IMR-90 (cell line): ENCODE data around the gene HOXD10. TPM values are rescaled to one million over a fixed set of nuclear protein-coding genes. Genes with fewer than 3 reads are reported as not detected.

ENCODE experiments used
- ATAC-seq: fragments of 200-7000 bp; cut with Tn5 transposase; 2 replicates; pipeline ENCODE4 v1.9.1; 2020; ENCODE audit warnings: low read depth, mild to moderate bottlenecking, moderate library complexity
- BruUV-seq: library from RNA; stranded (reverse); fragments of 400-500 nt; replicated peaks from 2 replicates; lab custom pipeline; 2021; lab: Mats Ljungman, UMichigan
- CTCF ChIA-PET: fragments of 300-600 bp; formaldehyde crosslinking; extraction: SDS; loops from one replicate; lab custom pipeline; 2021; ENCODE audit warnings: antibody characterized with exemption; lab: Yijun Ruan, JAX
- POLR2A ChIA-PET: fragments of 300-600 bp; sonication (Branson Sonifier 250); formaldehyde crosslinking; loops from one replicate; lab custom pipeline; 2022; ENCODE audit warnings: antibody characterized with exemption; ENCODE audit not compliant: unreplicated experiment; lab: Charles Lee
- DNase-seq: peaks from one replicate; pipeline ENCODE4 v3.0.0; 2013
- H2AFZ ChIP-seq: replicated peaks from 2 replicates; pipeline ENCODE3; 2013; ENCODE audit warnings: low read length, mild to moderate bottlenecking; ENCODE audit not compliant: poor library complexity
- H2AK5ac ChIP-seq: 2 replicates; pipeline ENCODE4 v1.6.1; 2013; ENCODE audit warnings: low read depth, low read length, inconsistent platforms
- H2AK9ac ChIP-seq: replicated peaks from 2 replicates; pipeline ENCODE3; 2013; ENCODE audit warnings: mild to moderate bottlenecking, low read depth, low read length, moderate library complexity; ENCODE audit not compliant: poor library complexity
- H2BK120ac ChIP-seq: 2 replicates; pipeline ENCODE4 v1.6.1; 2013; ENCODE audit warnings: low read depth, low read length, inconsistent platforms
- H2BK15ac ChIP-seq: 3 replicates; pipeline ENCODE4 v1.6.1; 2013; ENCODE audit warnings: low read depth, low read length, inconsistent platforms
- H2BK20ac ChIP-seq: 2 replicates; pipeline ENCODE4 v1.6.1; 2013; ENCODE audit warnings: low read depth, mild to moderate bottlenecking, inconsistent platforms, low read length, moderate library complexity
- H2BK5ac ChIP-seq: 2 replicates; pipeline ENCODE4 v1.6.1; 2013; ENCODE audit warnings: mild to moderate bottlenecking, low read depth, low read length, inconsistent platforms; ENCODE audit not compliant: poor library complexity, severe bottlenecking
- H3K14ac ChIP-seq: replicated peaks from 2 replicates; pipeline ENCODE4 v1.6.1; 2013; ENCODE audit warnings: low read depth, low read length, inconsistent platforms
- H3K18ac ChIP-seq: 2 replicates; pipeline ENCODE4 v1.6.1; 2013; ENCODE audit warnings: low read depth, low read length, control low read depth
- H3K23ac ChIP-seq: 2 replicates; pipeline ENCODE4 v1.6.1; 2013; ENCODE audit warnings: low read depth, low read length, inconsistent platforms
- H3K27ac ChIP-seq: 2 replicates; pipeline ENCODE4 v1.5.1; 2013; ENCODE audit warnings: mild to moderate bottlenecking, control low read depth, low read length; ENCODE audit not compliant: insufficient read depth
- H3K27me3 ChIP-seq: 2 replicates; pipeline ENCODE4 v1.6.1; 2013; ENCODE audit warnings: low read length; ENCODE audit not compliant: control insufficient read depth, insufficient read depth
- H3K36me3 ChIP-seq: 2 replicates; pipeline ENCODE4 v1.6.1; 2013; ENCODE audit warnings: low read length, mixed read lengths; ENCODE audit not compliant: control insufficient read depth, insufficient read depth
- H3K4ac ChIP-seq: 2 replicates; pipeline ENCODE4 v1.6.1; 2013; ENCODE audit warnings: low read depth, low read length, inconsistent platforms
- H3K4me1 ChIP-seq: 2 replicates; pipeline ENCODE4 v1.6.1; 2013; ENCODE audit warnings: low read length, mixed read lengths; ENCODE audit not compliant: control insufficient read depth, insufficient read depth
- H3K4me2 ChIP-seq: 2 replicates; pipeline ENCODE4 v1.6.1; 2013; ENCODE audit warnings: low read depth, mild to moderate bottlenecking, control low read depth, low read length, moderate library complexity
- H3K4me3 ChIP-seq: 2 replicates; pipeline ENCODE4 v1.5.1; 2013; ENCODE audit warnings: low read depth, mild to moderate bottlenecking, control low read depth, low read length, moderate library complexity; ENCODE audit not compliant: insufficient read depth
- H3K56ac ChIP-seq: 2 replicates; pipeline ENCODE4 v1.6.1; 2013; ENCODE audit warnings: low read length, inconsistent platforms; ENCODE audit not compliant: insufficient read depth; ENCODE audit errors: extremely low read depth
- H3K79me1 ChIP-seq, 2 experiments: 2 replicates each; pipeline ENCODE4 v1.6.1; 2013; ENCODE audit warnings: low read length in 2 of 2, inconsistent platforms in 1 of 2, low read depth in 1 of 2
- H3K9ac ChIP-seq: 2 replicates; pipeline ENCODE4 v1.6.1; 2013; ENCODE audit warnings: low read depth, low read length, control low read depth
- H3K9me1 ChIP-seq: 2 replicates; pipeline ENCODE4 v1.6.1; 2013; ENCODE audit warnings: low read length, inconsistent platforms; ENCODE audit not compliant: insufficient read depth
- H3K9me3 ChIP-seq: 2 replicates; pipeline ENCODE4 v1.6.1; 2013; ENCODE audit warnings: low read length; ENCODE audit not compliant: control insufficient read depth, insufficient read depth
- H4K20me1 ChIP-seq: 2 replicates; pipeline ENCODE4 v1.6.1; 2013; ENCODE audit warnings: low read length, inconsistent platforms; ENCODE audit not compliant: insufficient read depth
- H4K5ac ChIP-seq: 2 replicates; pipeline ENCODE4 v1.6.1; 2013; ENCODE audit warnings: mild to moderate bottlenecking, low read depth, low read length, control low read depth
- H4K8ac ChIP-seq, 2 experiments: 2 replicates each; pipeline ENCODE4 v1.6.1; 2013; ENCODE audit warnings: low read depth in 2 of 2, low read length in 2 of 2, control low read depth in 1 of 2, inconsistent platforms in 1 of 2
- H4K91ac ChIP-seq: 2 replicates; pipeline ENCODE4 v1.6.1; 2013; ENCODE audit warnings: low read depth, low read length, inconsistent platforms; ENCODE audit not compliant: insufficient read depth
- BHLHE40 ChIP-seq: fragments of 150-350 bp; IDR thresholded peaks from 2 replicates; pipeline ENCODE4 v1.6.1; 2016; ENCODE audit warnings: mild to moderate bottlenecking, low read depth, low read length
- CEBPB ChIP-seq: IDR thresholded peaks from 2 replicates; pipeline ENCODE4 v1.6.1; 2012; ENCODE audit warnings: low read depth, low read length, improper control_type of control experiment
- CHD1 ChIP-seq: IDR thresholded peaks from 2 replicates; pipeline ENCODE4 v1.6.1; 2012; ENCODE audit warnings: low read depth, low read length, improper control_type of control experiment
- CTCF ChIP-seq: conservative IDR thresholded peaks from 2 replicates; pipeline ENCODE4 v1.5.1; 2012; ENCODE audit warnings: mild to moderate bottlenecking, low read depth, low read length, improper control_type of control experiment
- ELK1 ChIP-seq: fragments of 150-350 bp; IDR thresholded peaks from 2 replicates; pipeline ENCODE4 v1.6.1; 2016; ENCODE audit warnings: low read depth, mild to moderate bottlenecking, low read length, moderate library complexity, borderline replicate concordance
- FOS ChIP-seq: fragments of 150-350 bp; IDR thresholded peaks from 2 replicates; pipeline ENCODE4 v1.6.1; 2016; ENCODE audit warnings: low read depth, low read length
- MAFK ChIP-seq: IDR thresholded peaks from 2 replicates; pipeline ENCODE4 v1.6.1; 2012; ENCODE audit warnings: low read depth, low read length, improper control_type of control experiment
- MAZ ChIP-seq: IDR thresholded peaks from 2 replicates; pipeline ENCODE4 v1.6.1; 2012; ENCODE audit warnings: low read depth, mild to moderate bottlenecking, low read length, improper control_type of control experiment, moderate library complexity, borderline replicate concordance
- MXI1 ChIP-seq: IDR thresholded peaks from 2 replicates; pipeline ENCODE4 v1.6.1; 2012; ENCODE audit warnings: low read depth, mild to moderate bottlenecking, low read length, moderate library complexity, borderline replicate concordance
- NFE2L2 ChIP-seq: fragments of 150-350 bp; IDR thresholded peaks from 2 replicates; pipeline ENCODE4 v1.6.1; 2016; ENCODE audit warnings: low read depth, mild to moderate bottlenecking, low read length
- POLR2A ChIP-seq: IDR thresholded peaks from 2 replicates; pipeline ENCODE4 v1.6.1; 2012; ENCODE audit warnings: mild to moderate bottlenecking, low read depth, low read length
- RAD21 ChIP-seq: IDR thresholded peaks from 2 replicates; pipeline ENCODE4 v1.6.1; 2012; ENCODE audit warnings: low read length, improper control_type of control experiment
- RCOR1 ChIP-seq: IDR thresholded peaks from 2 replicates; pipeline ENCODE4 v1.6.1; 2012; ENCODE audit warnings: mild to moderate bottlenecking, low read length, improper control_type of control experiment; ENCODE audit not compliant: insufficient replicate concordance
- RFX5 ChIP-seq: IDR thresholded peaks from 2 replicates; pipeline ENCODE4 v1.8.0; 2012; ENCODE audit warnings: low read depth, mild to moderate bottlenecking, low read length, moderate library complexity
- SMC3 ChIP-seq: fragments of 150-350 bp; IDR thresholded peaks from 2 replicates; pipeline ENCODE4 v1.6.1; 2016; ENCODE audit warnings: low read depth, mild to moderate bottlenecking, antibody characterized with exemption, low read length, moderate library complexity
- USF2 ChIP-seq: fragments of 150-350 bp; IDR thresholded peaks from 2 replicates; pipeline ENCODE4 v1.6.1; 2017; ENCODE audit warnings: mild to moderate bottlenecking, antibody characterized with exemption, low read length, low read depth
- WGBS, 2 experiments: methylation state at CpG; one replicate each; pipeline versions ENCODE4 v1.1.5 to v1.1.7; 2013; ENCODE audit warnings: missing lambda C conversion rate in 2 of 2; ENCODE audit not compliant: insufficient read length in 1 of 2; ENCODE audit errors: extremely low coverage in 2 of 2; 5-methylcytosine and 5-hydroxymethylcytosine counted together
- dilution Hi-C: fragments of 300-500 bp; cut with HindIII; formaldehyde crosslinking; loops from one replicate; pipeline ENCODE4 v1.14.3; 2018; ENCODE audit warnings: low sequenced_read_pairs; ENCODE audit not compliant: unreplicated experiment
- in situ Hi-C: fragments of 300-500 bp; cut with MboI; formaldehyde crosslinking; loops from 3 replicates; pipeline ENCODE4 v1.14.3; 2019; ENCODE audit warnings: low sequenced_read_pairs, inconsistent platforms, mixed read lengths
- intact Hi-C: fragments of 100-400 bp; cut with micrococcal nuclease; formaldehyde crosslinking; loops from 2 replicates; pipeline ENCODE4 v1.10.0; 2022
- polyA plus RNA-seq, 3 experiments: library from polyadenylated mRNA; depleted of rRNA; stranded (reverse); fragments of >200 nt; gene quantifications; 2 replicates each; pipeline ENCODE4 v1.2.3, GENCODE V29; 2012; ENCODE audit warnings: low replicate concordance in 1 of 3
- total RNA-seq: library from RNA; depleted of rRNA; stranded (reverse); fragments of >200 nt; gene quantifications from 2 replicates; pipeline ENCODE4 v1.2.3, GENCODE V29; 2012

HOXD10 gene
- total and polyA plus RNA-seq, 2 of the 4 experiments (the other 2 are of a cell fraction) = not detected

GRCh38 chr2:176157499-176158185 lies 41.1 kb downstream of the HOXD10 start:
- DNase-seq = no peak
- TF ChIP-seq USF2 (no peak), CEBPB (no peak), MAZ (no peak), FOS (no peak), RAD21 (no peak), SMC3 (no peak), RCOR1 (no peak), MAFK (no peak), POLR2A (no peak), RFX5 (no peak), NFE2L2 (no peak), CTCF (no peak), BHLHE40 (no peak), MXI1 (no peak), CHD1 (no peak), ELK1 (no peak)
- Histone ChIP-seq H4K8ac (no peak overlapping the region), H3K4me2 (no peak overlapping the region; the same call in 1 of the 2 replicates), H3K14ac (no peak overlapping the region), H3K9me1 (no peaks in the 10 kb centered on the region), H3K9me3 (peaks cover 17% of the 10 kb centered on the region), H3K4me1 (no peaks in the 10 kb centered on the region), H3K4me3 (no peak overlapping the region), H3K27ac (no peak overlapping the region), H3K4ac (no peak overlapping the region), H2BK5ac (no peak overlapping the region), H3K36me3 (no peaks in the 10 kb centered on the region), H3K79me1 (no peaks in the 10 kb centered on the region), H2AK9ac (no peak overlapping the region), H2AFZ (no peak overlapping the region), H4K91ac (no peak overlapping the region), H3K18ac (no peak overlapping the region), H3K23ac (no peak overlapping the region), H2BK120ac (no peak overlapping the region), H3K56ac (no peak overlapping the region), H3K27me3 (peaks cover 93% of the 10 kb centered on the region), H4K5ac (no peak overlapping the region), H4K20me1 (no peaks in the 10 kb centered on the region), H2AK5ac (no peak overlapping the region), H3K9ac (no peak overlapping the region), H2BK20ac (no peak overlapping the region), H2BK15ac (no peak overlapping the region)
- intact Hi-C loops (no loop called here), dilution Hi-C loops (no loop called here), in situ Hi-C loops (no loop called here)
- WGBS, 2 experiments = 3% methylated on average over 16 of the region's 43 CpGs; no CpG with 5 or more reads in 1 of the 2 experiments
- ATAC-seq = no peak
- CTCF ChIA-PET = interaction anchor here (0.7 kb wide), 1 partner anchor 454 kb away, joined by 3 read pairs; no protein-coding TSS in a partner anchor
- BruUV-seq = no TSS peak
- POLR2A ChIA-PET = no interaction called here
